Stimulated activated CD4-positive, alpha-beta T cell treated with anti-CD3 and anti-CD28 coated beads, Interleukin-4, amount 100 ng/mL, for 48 hours (primary cell): ENCODE results near the gene FGA.

ENCODE experiments used
- DNase-seq, 2 donors: peaks; one replicate each; pipeline ENCODE4 v3.0.0-alpha.2; 2020; ENCODE audit warnings: low read depth in 2 of 2

Gene FGA

GRCh38 chr4:154542271-154542879 lies 48.2 kb downstream of the FGA start:
- DNase-seq: no peak
